Testis (tissue), 2 donors: Measurements from ENCODE around the gene CADM1.

Source experiments
- POLR2A ChIP-seq: fragments of 450-650 bp; IDR thresholded peaks from one replicate; pipeline ENCODE4 v1.6.1; 2017; ENCODE audit warnings: antibody characterized with exemption, mild to moderate bottlenecking, moderate library complexity
- TF ChIP-seq, protein P1 (sequence below), 3 experiments: fragments of 450-650 bp in 2 of 3; fragments of 200-600 bp in 1 of 3; sonication (generic) in 1 of 3; IDR thresholded peaks; one replicate each; pipeline ENCODE4 v1.5.1; 2016 to 2019; ENCODE audit warnings: antibody characterized with exemption in 3 of 3, mild to moderate bottlenecking in 2 of 3, moderate library complexity in 1 of 3

DNA sequence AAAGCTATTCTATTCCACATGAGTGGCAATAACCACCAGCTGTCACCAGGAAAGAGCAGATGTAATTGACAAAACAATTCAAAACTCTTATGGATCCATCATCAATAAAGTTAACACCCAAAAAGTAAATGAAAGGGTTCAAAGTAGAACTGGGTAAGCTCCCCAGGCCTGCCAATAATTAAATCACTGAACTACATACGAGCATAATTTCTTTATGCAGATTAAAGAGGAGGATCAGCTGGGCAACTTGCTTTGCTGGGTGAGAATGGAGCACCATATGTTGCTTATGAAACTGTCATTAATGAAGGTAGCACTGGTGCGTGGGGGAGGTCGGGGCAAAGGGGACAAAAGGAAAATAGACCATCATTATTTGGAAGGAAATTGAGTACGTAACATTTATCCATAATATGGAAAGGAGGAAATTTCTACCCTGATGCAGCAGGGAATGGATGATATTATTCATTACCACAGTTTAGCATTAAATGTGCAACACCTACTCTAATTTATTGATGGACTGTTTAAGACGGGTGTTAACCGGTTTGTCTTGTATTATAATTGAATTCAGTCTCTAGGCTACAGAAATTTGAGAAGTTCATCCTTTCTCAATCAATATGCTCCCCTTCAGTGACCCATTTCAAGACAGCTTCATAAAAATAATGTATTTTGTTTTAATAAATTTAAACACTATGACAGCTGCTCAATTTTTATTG, 315.9 kb downstream of the CADM1 start:
- TF ChIP-seq, protein P1, sequence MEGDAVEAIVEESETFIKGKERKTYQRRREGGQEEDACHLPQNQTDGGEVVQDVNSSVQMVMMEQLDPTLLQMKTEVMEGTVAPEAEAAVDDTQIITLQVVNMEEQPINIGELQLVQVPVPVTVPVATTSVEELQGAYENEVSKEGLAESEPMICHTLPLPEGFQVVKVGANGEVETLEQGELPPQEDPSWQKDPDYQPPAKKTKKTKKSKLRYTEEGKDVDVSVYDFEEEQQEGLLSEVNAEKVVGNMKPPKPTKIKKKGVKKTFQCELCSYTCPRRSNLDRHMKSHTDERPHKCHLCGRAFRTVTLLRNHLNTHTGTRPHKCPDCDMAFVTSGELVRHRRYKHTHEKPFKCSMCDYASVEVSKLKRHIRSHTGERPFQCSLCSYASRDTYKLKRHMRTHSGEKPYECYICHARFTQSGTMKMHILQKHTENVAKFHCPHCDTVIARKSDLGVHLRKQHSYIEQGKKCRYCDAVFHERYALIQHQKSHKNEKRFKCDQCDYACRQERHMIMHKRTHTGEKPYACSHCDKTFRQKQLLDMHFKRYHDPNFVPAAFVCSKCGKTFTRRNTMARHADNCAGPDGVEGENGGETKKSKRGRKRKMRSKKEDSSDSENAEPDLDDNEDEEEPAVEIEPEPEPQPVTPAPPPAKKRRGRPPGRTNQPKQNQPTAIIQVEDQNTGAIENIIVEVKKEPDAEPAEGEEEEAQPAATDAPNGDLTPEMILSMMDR (IDR thresholded peaks at IDR 0.05), result no peak
- TF ChIP-seq POLR2A, result no peak
